Nephron (organoid): ENCODE measurements around the gene SH3RF1.

Experiments used
- H3K27ac Mint-ChIP-seq, 3 experiments: 2 replicates each; pipeline ENCODE4 v1.8.0; 2020; ENCODE audit warnings: mixed read lengths in 3 of 3, mild to moderate bottlenecking in 2 of 3, moderate library complexity in 1 of 3
- H3K27me3 Mint-ChIP-seq: 2 replicates; pipeline ENCODE4 v1.8.0; 2021; ENCODE audit warnings: low read depth, mild to moderate bottlenecking, moderate library complexity, mixed read lengths
- H3K36me3 Mint-ChIP-seq: 2 replicates; pipeline ENCODE4 v1.8.0; 2020; ENCODE audit warnings: low read depth, mixed read lengths
- H3K4me1 Mint-ChIP-seq: 2 replicates; pipeline ENCODE4 v1.8.0; 2020; ENCODE audit warnings: mixed read lengths
- H3K4me3 Mint-ChIP-seq, 3 experiments: 2 replicates each; pipeline ENCODE4 v1.8.0; 2020; ENCODE audit warnings: mild to moderate bottlenecking in 3 of 3, mixed read lengths in 3 of 3, moderate library complexity in 2 of 3
- H3K9me3 Mint-ChIP-seq: 2 replicates; pipeline ENCODE4 v1.8.0; 2020; ENCODE audit warnings: mixed read lengths
- TF ChIP-seq, protein P1 (sequence below), 3 experiments: fragments of 200-600 bp; sonication (generic); IDR thresholded peaks; one replicate each; pipeline ENCODE4 v1.5.0; 2021; ENCODE audit warnings: antibody characterized with exemption in 3 of 3; ENCODE audit not compliant: unreplicated experiment in 3 of 3

Gene SH3RF1

DNA sequence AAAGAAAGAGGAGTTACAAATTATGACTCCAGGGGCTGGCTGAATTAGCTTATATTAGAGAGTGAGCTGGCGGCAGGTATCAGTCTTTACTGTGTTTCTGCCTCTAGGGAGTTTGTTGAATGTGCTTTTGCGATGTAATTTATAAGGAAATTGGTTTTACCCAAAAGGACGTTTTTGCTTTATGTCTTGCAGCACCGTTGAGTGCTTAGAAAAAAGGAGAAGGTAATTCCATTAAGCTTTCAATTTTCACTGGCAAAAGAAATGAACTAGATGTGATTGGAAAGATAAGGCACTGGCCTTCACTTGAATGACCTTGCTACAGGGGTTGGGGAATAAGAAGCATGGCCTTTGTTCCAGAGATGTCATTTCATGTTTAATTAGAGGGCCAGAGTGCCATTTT, 185.8 kb downstream of the SH3RF1 start:
- Mint-ChIP-seq H3K27me3 (no peaks in the 10 kb centered on the region), H3K9me3 (no peaks in the 10 kb centered on the region), H3K4me1 (peaks cover 21% of the 10 kb centered on the region), H3K36me3 (peaks cover 25% of the 10 kb centered on the region), H3K4me3 (no peak overlapping the region), H3K27ac (peak overlapping the region in 1 of 3 experiments; percentile 45)
- TF ChIP-seq, protein P1, sequence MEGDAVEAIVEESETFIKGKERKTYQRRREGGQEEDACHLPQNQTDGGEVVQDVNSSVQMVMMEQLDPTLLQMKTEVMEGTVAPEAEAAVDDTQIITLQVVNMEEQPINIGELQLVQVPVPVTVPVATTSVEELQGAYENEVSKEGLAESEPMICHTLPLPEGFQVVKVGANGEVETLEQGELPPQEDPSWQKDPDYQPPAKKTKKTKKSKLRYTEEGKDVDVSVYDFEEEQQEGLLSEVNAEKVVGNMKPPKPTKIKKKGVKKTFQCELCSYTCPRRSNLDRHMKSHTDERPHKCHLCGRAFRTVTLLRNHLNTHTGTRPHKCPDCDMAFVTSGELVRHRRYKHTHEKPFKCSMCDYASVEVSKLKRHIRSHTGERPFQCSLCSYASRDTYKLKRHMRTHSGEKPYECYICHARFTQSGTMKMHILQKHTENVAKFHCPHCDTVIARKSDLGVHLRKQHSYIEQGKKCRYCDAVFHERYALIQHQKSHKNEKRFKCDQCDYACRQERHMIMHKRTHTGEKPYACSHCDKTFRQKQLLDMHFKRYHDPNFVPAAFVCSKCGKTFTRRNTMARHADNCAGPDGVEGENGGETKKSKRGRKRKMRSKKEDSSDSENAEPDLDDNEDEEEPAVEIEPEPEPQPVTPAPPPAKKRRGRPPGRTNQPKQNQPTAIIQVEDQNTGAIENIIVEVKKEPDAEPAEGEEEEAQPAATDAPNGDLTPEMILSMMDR (IDR thresholded peaks at IDR 0.05; ENCODE audit: unreplicated experiment in 3 of 3) = no peak

DNA sequence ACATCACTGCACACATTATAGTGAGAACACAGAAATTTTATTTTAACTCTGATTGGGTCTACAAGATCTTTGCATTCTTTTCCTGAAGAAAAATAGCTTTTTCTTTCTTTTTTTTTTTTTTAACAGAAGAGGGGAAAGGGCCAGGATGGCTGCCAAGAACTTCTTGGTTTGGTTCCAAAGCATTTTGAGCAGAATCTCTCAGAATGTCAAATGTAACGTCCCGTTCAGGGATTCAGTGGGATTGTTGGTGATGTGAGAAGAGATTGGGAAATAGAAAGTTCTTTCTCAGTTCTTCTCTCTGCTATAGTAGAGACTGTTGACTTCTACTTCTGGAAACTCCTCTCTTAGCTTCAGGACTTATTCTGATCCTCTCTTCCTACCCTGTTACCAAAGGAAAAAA, 189.8 kb downstream of the SH3RF1 start:
- Mint-ChIP-seq H3K9me3 (peaks cover 2% of the 10 kb centered on the region), H3K36me3 (peaks cover 8% of the 10 kb centered on the region), H3K27ac (peak overlapping the region; percentile 87 to 96 (median 90)), H3K27me3 (no peaks in the 10 kb centered on the region), H3K4me3 (peak overlapping the region in 1 of 3 experiments; percentile 55), H3K4me1 (peaks cover 27% of the 10 kb centered on the region)
- TF ChIP-seq, protein P1 (IDR thresholded peaks at IDR 0.05; ENCODE audit: unreplicated experiment in 3 of 3) = no peak

DNA sequence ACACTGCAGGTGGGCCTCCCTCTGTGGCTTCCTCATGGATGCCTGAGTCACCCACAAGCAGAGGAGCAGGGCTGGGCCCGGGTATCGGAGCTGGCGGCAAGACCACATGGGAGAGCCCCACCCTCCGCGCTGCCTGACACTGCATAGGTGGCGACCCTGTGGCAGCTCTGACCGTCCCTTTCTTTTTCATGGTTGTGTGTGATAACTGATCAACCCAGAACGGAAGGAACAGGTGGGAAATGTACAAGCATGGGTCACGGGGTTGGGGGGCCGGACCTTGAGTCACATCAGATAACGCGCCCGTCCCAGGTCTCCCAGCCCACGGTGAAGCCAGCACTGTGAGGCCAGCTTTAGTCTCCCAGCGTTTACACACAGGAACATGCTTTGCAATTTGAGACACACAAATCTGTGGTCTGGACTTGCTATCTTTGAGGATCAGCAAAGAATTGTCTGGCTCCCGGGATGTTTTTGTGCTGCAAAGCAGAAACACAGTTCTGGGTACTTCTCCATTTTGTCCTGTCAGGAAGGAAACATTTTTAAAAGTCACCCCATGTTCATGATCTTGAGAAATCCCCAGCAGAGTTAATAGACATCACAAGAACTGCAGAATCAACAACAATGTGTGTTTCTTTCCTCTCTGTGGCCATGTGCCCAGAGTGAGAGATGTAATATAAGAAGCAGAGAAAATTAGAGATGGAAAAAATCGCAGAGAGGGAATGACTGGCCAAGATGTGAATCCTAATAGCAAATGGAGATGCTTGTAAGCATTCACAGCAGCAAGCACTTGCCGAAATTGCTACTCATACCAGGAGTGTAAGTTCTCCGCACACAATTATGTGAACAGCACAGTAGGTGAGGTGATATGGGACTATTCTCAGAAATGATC, 190.6 kb downstream of the SH3RF1 start:
- H3K27me3 Mint-ChIP-seq = no peaks in the 10 kb centered on the region
- peaks cover 2% of the 10 kb centered on the region for H3K9me3 Mint-ChIP-seq
- peak overlapping the region in 2 of 3 experiments; percentile 1 to 55 for H3K4me3 Mint-ChIP-seq
- peaks cover 8% of the 10 kb centered on the region for H3K36me3 Mint-ChIP-seq
- peaks cover 27% of the 10 kb centered on the region for H3K4me1 Mint-ChIP-seq
- H3K27ac Mint-ChIP-seq = peak overlapping the region; percentile 87 to 96 (median 90)
- TF ChIP-seq, protein P1 (IDR thresholded peaks at IDR 0.05; ENCODE audit: unreplicated experiment in 3 of 3) = no peak

DNA sequence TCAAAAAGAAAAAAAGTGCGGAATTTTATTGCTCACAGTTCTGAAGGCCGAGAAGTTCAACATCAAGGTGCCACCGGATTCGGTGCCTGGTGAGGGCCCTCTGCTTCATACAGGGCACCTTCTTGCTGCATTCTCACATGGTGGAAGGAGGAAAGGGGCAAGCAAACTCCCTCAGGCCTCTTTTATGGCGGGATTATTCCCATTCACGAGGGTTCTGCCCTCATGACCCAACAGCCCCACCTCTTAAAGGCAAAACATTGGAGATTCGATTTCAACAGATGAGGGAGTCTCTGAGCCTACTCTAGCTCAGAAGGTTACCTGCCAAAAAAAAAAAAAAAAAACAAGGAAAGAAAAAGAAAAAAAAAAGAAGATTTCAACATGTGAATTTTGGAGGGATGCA, 196.6 kb downstream of the SH3RF1 start:
- Mint-ChIP-seq H3K36me3 (no peaks in the 10 kb centered on the region), H3K27ac (no peak overlapping the region), H3K4me1 (peaks cover 32% of the 10 kb centered on the region), H3K9me3 (peaks cover 2% of the 10 kb centered on the region), H3K4me3 (no peak overlapping the region), H3K27me3 (no peaks in the 10 kb centered on the region)
- TF ChIP-seq, protein P1 (IDR thresholded peaks at IDR 0.05; ENCODE audit: unreplicated experiment in 3 of 3) = no peak

DNA sequence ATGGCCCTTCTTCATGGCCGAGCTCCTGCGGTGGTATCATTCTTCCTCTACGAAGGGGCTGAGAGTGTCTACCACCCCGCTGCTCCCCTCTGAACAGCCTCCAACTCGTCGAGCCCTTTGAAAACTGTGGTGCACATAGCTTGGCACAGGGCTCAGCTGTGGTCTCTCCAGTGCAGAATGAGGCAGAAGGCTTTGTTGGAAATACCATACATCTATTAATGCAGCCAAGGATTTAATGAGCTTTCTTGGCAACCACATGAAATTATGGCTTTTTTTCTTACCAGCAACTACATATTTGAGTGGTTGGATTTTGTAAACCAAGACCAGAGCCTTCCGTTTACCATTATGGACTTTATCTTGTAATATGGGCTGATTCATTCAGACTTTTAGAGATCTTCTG, 199.0 kb downstream of the SH3RF1 start:
- Mint-ChIP-seq H3K27me3 (no peaks in the 10 kb centered on the region), H3K36me3 (no peaks in the 10 kb centered on the region), H3K27ac (peak overlapping the region; percentile 72 to 95 (median 88)), H3K4me3 (no peak overlapping the region), H3K4me1 (peaks cover 47% of the 10 kb centered on the region), H3K9me3 (no peaks in the 10 kb centered on the region)
- TF ChIP-seq, protein P1 (IDR thresholded peaks at IDR 0.05; ENCODE audit: unreplicated experiment in 3 of 3) = no peak

DNA sequence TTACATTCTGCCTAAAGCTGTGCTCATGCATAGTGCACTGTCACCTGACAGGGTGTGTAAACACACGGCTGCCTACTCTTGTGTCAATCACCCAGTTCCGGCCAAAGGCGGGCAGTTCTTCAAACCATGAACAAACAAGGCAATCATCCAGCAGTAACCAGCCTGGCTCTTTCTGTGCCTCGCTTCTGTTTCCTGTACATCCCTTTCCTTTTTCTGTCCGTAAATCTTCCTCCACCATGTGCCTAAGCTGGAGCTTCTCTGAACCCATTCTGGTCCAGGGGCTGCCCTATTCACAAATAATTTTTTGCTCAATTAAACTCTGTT, 199.9 kb downstream of the SH3RF1 start:
- H3K36me3 Mint-ChIP-seq = no peaks in the 10 kb centered on the region
- TF ChIP-seq, protein P1 (IDR thresholded peaks at IDR 0.05; ENCODE audit: unreplicated experiment in 3 of 3) = no peak
- peak overlapping the region; percentile 83 to 95 (median 88) for H3K27ac Mint-ChIP-seq
- H3K4me1 Mint-ChIP-seq = peaks cover 47% of the 10 kb centered on the region
- H3K27me3 Mint-ChIP-seq = no peaks in the 10 kb centered on the region
- no peak overlapping the region for H3K4me3 Mint-ChIP-seq
- H3K9me3 Mint-ChIP-seq = no peaks in the 10 kb centered on the region
